TTC549 (cell line): ENCODE data around the gene SFPQ.
"Not testable (repeated sequence)": the region's sequence is repeated elsewhere in the genome, so short reads cannot be mapped to it uniquely, and the experiment has no call there.

Experiments used
- FAIRE-seq: peaks from 2 replicates; lab custom pipeline; 2012; peaks lifted over from hg19 to GRCh38; lab: Jason Lieb, UNC

SFPQ gene

DNA sequence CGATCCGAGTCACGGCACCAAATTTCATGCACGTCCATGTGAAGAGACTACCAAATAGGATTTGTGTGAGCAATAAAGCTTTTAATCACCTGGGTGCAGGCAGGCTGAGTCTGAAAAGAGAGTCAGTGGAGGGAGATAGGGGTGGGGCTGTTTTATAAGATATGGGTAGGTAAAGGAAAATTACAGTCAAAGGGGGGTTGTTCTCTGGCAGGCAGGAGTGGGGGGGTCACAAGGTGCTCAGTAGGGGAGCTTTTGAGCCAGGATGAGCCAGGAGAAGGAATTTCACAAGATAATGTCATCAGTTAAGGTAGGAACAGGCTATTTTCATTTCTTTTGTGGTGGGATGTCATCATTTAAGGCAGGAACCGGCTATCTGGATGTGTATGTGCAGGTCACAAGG is 55.4 kb downstream of the SFPQ start:
- FAIRE-seq = not testable (repeated sequence)

DNA sequence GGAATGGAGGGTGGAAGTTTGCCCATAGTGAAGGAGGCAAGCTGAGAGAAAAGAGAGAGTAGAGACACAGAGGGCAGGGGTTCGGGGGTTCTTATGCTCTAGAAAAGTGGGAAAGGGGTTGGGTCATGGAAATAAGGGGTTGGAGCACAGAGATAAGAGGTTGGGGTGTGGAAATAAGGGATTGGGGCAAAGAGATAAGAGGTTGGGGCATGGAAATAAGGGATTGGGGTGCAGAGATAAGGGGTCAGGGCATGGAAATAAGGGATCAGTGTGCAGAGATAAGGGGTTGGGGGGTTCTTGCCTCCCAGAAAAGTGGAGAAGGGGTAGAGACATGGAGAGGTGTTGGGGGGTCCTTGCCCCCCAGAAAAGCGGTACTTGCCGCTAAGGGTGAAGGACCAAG is 56.2 kb downstream of the SFPQ start:
- no peak for FAIRE-seq
